NOMO-1 treated with dmso at 0.1 percent for 144 hours (cell line): Measurements from ENCODE around the gene AK3.

ENCODE experiments used
- DNase-seq: peaks from one replicate; lab custom pipeline; 2025; ENCODE audit not compliant: unreplicated experiment; lab: John Stamatoyannopoulos, UW

AK3 gene

DNA sequence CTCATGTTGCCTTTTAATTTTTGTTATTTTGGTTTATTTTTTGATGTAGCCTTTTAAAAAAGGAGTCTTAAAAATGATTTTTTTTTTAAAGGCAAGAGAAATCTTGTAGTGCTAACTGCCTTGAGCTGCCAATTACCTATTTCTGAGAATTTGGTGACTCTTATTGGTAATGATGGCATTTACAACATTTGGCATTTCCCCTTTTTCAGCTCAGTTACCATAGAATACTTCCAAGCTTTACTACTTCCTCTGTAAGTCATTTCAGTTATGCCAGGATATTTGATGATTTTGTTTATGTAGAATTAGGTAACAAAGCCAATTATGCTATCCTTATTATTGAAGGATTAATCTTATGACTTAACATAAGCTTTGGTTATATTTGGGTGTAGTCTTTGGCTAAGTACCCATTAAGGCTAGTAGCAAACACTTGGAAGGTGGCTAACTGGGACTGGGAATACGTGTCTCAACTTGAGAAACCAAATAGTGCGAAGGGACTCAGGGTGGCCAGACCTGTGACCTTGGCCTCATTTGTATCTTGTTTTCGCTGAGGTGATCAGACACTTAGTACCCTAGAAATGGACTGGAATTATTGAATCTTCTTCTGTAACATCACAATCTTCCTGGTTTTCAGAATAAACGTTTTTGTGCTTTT, 33.9 kb downstream of the AK3 start:
- DNase-seq = no peak

DNA sequence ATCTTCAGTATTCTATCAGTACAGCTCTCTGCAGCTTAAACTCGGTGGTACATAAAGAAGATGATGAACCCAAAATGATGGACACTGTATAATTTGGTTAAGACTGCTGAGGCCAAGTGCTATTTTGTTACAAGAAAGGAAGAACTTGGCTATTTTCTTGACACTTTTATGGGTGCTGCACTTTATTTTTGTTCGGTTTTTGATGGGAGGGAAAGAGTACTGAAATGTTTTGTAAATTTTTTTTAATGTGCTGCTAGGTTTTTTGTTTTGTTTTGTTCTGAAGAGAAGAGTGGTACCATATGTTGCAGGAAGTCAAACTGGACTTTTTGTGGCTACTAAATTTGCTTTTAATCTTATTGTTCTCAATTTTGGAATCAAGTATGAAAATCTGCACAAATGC, 35.0 kb downstream of the AK3 start:
- DNase-seq = no peak

DNA sequence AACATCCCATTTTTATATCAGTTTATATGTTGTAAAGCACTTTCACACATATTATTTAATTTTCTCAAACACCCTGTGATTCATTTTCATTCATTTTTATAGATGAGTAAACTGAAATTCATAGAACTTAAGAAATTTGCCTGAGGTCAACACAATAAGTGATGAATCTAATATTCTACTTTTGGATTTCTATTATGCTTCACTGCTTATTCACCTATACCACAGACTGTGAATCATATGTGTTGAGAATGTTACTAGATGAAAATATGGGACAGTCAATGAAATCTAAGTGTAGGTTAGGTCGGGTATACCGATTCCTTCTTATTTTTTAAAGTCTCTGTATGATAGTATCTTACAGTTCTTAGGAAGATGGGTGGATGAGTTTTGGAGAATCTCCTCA, 36.9 kb downstream of the AK3 start:
- no peak for DNase-seq

DNA sequence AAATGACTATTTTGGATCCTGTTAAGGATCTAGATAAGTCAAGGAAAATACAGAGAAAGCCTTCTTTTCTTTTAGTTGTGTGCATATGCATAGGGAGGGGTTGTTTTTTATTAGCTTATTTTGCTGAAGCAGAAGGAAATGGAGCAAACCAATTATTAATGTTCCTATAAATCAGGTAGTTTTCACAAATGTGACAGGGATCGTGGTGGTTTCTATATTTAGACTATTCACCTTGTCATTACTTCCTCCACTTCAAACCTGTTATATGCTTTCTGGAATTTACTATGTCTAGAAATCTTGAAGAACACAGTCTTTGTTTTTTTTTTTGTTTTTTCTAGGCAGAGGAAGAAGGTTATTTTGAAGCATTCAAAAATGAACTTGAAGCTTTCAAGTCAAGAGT, 39.5 kb downstream of the AK3 start:
- DNase-seq = no peak

DNA sequence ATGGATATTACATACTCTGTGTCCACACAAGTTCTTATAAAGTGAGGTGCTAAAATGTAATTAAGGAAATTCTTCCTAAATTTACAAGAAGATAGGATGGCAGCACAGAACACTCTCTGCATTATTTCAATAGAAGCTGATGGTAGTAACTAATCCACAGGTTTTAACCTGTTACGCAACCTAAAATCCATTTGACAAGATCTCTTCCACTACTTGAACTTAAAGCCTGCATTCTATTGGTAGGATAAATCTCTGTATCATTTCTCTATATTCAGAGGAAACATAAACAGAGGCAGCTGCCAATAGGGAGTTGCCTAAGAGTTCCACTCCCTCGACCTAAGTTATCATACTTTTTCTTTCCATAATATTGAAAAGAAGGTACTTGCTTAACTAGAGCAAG, 40.1 kb downstream of the AK3 start:
- no peak for DNase-seq

DNA sequence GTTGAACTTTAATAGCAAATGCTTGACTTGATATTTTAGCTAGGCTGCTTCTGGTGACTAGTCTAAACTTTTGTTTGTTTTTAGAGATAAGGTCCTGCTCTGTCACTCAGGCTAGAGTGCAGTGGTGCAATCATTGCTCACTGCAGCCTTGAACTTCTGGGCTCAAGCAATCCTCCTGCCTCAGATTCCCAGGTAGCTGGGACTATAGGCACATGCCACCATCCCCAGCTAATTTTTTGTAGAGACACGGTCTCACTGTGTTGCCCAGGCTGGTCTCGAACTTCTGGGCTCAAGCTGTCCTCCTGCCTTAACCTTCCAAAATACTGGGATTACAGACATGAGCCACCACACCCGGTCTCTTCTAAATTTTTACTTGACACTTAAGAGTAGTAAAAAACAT, 40.9 kb downstream of the AK3 start:
- DNase-seq = no peak

DNA sequence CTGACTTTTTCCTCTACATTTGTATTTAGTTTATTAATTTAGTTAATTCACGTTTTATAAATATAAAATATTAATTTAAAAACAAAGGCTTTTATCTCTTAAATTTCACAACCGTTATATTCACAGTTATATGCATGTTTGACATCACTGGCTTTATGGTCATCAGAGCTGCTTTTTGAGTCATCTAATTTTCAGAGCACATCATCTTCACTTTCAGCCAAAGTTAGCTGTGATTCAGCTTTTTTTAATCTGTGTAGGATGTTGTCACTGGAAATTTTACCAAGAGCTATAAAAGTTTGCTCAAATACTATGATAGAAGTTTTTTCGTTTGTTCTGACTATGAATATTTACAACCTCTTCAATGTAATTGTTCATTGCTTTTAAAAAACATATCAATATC, 49.2 kb downstream of the AK3 start:
- no peak for DNase-seq

DNA sequence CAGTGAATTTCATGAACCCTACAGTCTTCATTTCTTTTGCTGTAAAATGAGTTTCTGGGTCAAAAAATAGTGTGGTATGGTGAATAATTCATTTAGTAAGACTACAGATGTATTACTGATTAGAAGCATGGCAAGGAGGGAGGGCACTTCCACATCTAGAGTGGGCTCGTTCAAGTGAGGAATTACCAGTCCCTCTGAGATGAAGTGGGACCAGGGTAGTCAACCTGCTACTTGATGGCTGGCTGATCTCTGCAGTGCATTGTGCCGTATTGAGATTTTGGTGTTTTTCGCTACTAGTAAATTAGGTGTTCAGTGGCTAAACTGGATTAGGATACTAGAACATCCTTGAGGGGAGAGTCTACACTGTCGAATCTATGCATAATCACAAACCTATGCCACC, 50.9 kb downstream of the AK3 start:
- no peak for DNase-seq

DNA sequence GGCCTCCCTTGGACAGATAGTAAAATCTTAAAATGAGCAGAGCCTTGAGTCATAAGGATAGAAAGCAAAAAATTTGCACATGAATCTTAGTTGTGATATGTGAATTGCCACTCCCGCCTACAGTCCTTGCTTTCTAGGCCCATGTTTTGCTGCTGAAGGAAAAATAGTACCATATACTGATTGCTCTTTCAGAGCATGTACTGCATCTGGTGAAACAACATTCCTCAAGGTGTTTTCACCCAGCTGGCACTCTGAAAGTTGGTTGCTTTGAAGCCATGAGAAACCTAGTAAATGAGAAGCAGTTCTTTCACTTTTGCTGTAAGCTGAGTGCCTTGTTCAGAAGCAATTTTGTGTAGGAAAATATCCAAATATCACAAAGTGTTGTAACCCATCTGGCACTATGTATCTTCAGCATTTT, 51.3 kb downstream of the AK3 start:
- DNase-seq = no peak

DNA sequence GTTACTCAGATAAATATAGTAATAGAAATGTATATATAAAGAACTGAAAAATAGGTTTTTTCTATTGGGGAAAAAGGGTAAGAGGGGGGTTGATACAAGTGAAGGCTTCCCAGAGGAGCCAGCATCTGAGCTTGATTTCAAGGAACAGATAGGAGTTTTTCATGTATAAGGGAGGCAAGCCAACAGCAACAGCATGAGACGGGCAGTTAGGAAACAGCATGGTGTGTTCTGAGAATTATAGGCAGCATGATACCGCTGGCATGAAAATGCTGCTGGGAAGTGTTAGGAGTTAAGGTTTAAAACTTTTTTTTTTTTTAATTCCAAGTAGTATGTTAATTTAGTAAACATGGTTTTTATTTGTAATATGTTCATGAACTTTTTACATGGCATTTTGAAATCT, 52.0 kb downstream of the AK3 start:
- DNase-seq = no peak

DNA sequence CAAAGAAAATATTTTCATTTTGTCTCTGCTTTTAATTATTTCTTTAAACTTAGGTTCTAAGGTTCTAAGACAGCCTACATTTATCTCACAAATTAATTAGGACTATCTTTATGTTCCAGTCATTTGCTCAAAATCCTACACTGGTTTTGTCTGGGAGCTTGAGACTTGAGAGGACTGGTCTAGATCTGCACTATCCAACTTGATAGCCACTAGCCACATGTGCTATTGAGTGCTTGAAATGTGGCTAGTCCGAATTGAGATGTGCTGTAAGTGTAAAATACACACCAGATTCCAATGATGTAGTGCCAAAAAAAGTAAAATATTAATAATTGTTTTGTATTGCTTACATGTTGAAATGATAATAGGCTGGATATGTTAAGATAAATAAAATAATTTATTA, 54.4 kb downstream of the AK3 start:
- DNase-seq = no peak

DNA sequence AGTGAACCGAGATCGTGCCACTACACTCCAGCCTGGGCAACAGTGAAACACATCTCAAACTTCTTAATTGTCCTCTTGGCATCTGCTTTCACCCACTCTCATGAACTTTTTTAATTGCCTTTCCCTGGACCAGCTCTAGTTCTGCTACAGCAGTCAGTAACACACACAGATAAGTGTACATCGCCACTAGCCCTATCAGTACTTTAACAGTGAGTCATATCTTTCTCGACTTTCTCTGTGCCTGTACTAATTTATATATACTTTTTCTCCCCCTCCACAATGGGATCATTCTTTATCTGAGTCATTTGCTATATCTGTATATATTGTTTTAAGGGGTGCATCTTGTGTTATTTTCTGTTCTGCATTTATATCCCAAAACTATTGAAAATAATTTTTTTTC, 54.9 kb downstream of the AK3 start:
- no peak for DNase-seq

DNA sequence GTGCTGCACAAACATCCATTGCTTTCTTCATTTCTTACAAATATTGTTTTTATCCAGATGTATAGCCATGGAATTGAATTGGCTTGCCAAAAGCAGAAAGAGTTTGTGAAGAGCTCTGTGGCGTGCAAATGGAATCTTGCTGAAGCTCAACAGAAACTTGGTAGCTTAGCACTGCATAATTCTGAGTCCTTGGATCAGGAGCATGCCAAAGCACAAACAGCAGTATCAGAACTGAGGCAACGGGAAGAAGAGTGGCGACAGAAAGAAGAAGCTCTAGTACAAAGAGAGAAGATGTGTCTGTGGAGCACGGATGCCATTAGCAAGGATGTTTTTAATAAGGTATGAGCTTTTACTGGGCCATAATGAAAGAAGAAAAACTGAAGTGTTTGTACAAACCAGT, 56.2 kb downstream of the AK3 start:
- no peak for DNase-seq

DNA sequence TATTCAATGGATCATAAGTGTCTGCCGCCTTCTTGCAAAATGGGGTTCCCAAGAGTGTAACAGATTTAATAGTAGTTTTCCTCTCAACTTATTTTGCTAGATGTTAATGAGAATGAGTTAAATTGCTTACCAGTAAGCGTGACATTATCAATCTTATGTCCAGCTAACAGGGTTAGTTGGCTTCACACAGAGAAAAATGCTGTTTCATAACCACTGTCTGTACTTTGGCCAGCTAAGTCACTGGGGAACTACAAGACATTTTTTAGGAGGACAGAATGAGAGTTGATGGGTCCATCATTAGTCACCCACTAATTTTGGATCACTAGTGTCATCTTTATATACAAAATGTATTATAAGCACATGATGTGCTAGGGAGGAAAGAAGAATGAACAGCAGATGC, 60.3 kb downstream of the AK3 start:
- no peak for DNase-seq

DNA sequence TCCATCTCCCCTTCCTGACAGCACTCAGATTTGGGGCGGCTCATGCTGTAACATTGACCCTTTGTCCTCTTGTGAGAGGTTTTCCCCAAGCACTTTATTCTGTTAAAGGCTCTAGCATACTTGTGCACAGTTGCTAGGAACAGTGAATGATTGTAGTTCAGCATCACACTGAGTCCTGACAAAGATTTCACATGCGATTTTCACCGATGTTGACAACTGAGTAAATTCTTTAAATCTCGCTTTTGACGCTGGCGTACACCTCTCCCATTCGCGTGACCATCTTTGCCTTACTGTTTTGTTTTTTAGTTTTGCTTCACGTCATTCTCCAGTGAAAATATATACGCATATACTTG, 60.9 kb downstream of the AK3 start:
- DNase-seq = no peak

DNA sequence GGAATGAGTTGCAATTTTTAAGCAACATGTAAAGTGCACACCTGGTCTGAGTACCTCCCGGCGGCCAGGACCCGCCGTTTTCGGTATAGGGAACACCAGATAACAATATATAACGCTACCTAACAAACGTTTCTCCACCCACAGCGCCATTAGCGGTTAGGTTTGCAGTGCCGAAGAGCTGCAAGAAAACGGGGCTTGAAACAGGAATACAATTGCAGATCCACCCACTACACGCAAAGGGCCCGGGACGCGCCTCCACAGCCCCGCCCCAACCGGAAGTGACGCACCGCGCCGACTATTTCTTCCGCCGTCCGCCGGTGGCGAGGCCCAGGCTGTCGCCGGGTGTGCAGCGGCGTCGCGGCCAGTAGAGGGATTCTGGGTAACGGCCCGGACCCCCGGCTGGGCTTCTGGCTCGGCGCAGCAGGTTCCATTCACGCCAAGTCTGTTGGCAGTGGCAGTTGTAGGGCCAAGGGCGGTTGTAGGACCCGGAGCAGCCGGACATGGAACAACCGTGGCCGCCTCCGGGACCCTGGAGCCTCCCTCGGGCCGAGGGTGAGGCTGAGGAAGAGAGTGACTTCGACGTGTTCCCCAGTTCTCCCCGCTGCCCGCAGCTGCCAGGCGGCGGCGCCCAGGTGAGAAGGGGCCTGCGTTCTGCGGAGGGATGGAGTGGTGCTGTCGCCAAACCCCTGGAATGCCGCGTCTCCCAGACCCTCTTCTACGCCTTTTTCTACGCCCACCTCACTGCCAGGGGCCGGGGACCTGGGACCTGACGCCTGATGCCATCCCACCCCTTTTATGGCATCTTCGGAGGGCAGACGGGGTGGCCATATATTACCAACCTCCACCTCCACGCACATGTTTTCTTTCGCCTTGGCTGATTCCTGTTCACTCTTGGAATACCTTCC, 61.5 kb downstream of the AK3 start, which contains the start of gene CDC37L1:
CDC37L1 (plus strand) TSS at position 302 of the 905 bp plus-strand sequence; CDS start at position 501, 199 bp downstream.
- peak; percentile 86 for DNase-seq

DNA sequence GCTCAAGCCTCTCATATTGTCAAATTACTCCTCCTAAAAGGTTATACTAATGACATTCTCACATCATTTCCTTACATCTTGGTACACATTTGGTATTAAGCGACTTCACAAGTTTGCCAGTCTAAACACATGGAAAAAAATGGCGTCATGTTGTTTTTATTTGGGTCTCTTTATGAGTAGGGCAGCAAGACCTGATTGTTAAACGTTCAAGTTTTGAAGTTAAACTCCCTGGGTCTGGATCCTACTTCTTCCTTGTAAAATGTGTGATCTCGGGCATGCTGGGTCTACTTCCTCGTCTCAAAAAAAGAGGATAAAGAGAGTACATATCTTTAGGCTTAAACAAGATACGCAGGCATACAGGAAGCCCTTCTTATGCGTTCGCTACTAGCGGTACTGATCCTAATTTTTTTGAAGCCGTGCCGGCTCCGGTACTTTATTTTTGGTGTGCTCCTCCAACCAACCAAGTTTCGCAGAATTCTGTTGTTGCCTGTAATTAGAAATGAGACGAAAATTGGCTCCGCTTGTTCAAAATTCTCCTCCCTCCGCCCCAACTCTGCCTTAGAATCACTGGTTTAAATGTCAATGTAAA, 62.2 kb downstream of the AK3 start:
- no peak for DNase-seq

DNA sequence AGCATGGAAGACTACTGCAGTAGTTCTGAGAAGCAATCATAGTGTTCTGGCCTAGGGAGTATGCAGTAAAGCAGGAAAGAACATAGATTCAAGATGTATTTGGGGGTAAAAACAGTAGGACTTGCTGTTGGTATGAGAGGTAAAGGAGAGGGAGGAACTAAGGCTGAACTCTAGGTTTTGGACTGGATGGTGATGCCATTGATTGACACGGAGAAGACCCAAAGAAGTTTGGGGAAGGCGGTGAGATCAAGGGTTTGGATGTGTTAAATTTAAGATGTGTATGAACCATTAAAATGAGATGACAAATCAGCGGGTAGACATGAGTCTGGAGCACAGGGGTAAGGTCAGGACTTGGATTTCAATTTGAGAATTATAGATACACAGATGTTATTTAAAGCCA, 63.6 kb downstream of the AK3 start:
- no peak for DNase-seq

DNA sequence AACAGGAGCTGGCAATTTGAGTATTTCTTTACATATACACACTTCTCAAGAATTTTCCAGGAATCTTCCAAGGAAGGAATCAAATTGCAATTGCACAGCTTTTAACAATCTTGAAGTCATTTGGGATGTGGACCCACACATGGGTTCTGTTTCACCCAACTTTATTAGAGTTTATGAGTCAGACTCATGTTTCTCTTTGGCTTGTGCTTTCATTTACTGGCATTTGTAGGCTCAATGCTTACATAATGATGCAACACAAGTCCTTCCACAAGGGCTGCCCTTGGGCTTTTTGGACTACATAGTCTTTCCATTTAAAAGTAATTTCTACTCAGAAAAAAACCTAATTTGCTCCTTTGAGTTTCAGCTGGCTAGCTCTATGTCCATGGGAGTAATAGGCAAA, 66.2 kb downstream of the AK3 start:
- DNase-seq = no peak

DNA sequence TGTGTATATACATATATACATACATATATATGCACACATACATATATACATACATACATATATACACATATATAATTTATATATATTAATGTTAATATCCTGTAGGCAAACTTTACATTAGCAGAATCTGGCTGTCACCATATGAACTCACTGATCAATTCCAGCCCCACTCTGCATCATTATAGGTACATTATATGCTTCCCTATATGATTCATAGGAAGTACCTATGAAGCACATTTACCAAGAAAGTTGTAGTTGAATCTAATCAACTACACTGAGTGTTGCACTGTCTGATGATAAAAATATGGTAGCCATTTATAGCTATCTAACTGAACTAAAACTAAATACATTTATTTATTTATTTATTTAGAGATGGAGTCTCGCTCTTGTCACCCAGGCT, 69.3 kb downstream of the AK3 start:
- DNase-seq = no peak

DNA sequence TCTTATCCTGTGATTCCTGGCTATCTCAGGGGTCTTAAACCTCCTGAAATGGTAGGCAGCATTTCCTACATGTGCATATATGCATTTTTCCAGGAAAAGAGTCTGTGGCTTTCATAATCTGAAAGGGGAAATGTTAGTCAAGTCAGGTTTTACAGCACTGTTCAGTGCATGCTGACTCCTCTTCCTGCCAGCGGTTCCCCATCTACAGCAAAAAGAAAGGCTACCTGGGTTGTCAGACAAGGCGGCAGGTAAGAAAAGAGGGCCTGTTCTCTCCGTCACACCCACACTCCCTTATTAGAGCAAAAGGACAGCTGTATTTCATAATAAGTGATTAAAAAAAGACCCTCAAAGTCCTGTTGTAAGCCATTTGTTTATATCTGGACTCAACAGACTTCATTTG, 70.4 kb downstream of the AK3 start:
- no peak for DNase-seq

DNA sequence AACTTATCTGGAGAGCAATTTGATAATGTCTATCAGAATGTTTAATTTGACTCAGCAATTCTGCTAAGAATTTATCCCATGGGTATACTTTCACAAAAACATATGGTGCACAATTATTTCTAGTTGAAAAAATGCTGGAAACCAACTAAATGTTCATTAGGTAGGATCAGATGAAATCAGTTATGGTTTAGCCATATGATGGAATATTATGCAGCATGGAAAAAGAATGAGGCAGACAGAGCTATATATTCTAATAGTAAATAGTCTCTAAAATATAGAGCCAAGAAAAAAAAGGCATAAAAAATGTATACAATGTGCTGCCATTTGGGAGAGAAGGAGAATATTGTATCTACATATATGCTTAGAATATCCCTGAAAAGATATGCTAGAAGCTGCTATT, 71.1 kb downstream of the AK3 start:
- no peak for DNase-seq
